Dedifferentiated amniotic fluid mesenchymal stem cell (primary cell): Measurements from ENCODE around the gene MAP1LC3B.

Experiments used
- DNase-seq: peaks from one replicate; pipeline ENCODE4 v3.0.0-alpha.2; 2016; ENCODE audit errors: extremely low spot score

Gene MAP1LC3B

DNA sequence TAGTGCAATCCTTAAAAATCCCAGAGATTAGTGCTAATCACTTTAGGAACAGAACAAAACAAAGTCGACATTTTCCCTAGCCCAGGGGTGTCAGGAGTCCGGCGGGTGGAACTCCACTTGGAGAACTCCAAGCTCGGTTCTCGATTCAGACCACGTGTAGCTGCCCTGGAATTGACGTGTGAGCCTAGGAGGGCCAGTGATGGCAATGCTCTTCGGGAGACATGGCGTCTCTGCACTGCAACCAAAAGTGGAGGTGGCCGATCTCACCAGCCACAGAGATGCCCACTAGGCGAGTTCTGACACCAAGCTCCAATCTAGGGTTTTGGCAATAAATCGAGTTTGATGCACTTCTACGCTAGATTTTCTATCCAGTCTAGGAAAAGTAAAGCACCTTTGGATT lies 17.6 kb downstream of the MAP1LC3B start:
- DNase-seq, result no peak

DNA sequence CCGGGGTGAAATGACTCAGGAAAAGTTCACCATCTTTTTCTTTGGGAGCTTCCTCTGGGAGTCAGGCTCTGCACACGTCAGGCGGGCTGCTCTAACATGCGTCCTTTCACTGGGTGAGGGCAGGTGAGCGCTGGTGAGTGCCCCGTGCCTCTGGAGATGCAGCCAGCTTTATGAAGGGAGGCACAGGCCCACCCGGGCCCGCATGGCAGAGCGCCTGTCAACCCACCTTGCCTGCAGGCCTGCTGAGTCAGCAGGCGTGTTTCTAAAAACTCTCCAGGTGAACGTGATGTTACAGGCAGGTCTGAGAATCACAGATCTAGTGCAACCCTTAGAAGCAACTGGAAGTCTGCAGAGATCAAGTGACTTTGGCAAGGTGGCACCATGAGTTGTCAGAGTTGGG lies 18.4 kb downstream of the MAP1LC3B start:
- DNase-seq, result no peak

DNA sequence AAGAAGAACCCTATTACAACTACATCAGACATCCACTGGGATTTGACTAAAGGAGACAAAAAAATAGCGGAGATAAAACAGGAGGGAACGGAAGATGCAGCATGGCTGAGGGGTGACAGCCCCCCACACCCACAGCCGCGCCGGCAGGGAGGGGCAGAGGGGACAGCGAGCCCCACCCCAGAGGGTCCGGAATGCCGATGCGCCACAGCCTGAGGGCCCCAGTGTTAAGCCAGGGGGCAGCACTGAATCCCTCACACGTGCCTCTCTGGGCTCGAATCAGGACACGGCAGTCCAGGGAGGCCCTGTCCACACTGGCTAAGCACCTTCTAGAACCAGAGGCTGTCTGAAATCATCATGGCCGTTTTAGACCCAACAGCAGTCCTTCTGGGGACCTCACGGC lies 18.8 kb downstream of the MAP1LC3B start:
- no peak for DNase-seq

DNA sequence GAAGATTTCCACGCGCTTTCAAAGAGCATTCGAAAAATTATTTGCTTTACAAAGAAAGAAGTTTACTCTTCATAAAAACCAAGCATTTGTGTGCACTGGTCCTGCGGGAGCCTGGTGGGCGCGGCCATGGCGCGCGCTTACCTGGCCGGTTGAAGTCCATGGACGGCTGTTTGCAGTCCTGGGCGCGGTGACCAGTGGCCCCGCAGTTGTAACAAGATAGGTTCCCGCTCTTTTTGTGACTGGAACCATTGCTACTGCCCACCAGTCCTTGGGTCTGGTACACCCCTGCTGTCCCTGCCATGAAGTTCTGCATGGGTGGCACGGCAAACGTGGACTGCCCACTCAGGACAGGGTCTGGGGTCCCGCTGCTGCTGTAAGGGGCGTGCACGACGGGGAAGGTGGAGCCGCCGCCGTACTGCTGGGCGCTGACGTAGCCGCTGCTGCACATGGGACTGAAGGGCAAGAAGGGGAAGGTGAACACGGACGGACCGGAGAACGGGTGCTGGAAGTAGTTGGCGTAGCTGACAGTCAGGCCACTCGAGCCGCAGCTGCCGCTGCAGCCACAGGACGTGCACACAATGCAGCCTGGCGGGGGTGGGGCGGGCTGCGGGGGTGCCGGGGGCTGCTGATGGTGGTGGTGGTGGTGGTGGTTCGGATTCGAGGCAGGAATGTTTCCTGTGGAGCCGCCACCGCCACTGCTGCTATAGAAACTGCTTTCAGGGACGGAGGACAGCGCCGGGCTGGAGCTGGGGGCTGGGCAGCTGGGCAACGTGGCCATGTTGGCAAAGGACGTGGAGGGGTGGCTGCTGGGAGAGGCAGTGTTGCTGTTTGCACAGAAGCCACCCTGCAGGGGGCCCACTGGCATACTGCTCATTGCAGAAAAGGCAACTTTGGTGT lies 19.5 kb downstream of the MAP1LC3B start:
- no peak for DNase-seq

DNA sequence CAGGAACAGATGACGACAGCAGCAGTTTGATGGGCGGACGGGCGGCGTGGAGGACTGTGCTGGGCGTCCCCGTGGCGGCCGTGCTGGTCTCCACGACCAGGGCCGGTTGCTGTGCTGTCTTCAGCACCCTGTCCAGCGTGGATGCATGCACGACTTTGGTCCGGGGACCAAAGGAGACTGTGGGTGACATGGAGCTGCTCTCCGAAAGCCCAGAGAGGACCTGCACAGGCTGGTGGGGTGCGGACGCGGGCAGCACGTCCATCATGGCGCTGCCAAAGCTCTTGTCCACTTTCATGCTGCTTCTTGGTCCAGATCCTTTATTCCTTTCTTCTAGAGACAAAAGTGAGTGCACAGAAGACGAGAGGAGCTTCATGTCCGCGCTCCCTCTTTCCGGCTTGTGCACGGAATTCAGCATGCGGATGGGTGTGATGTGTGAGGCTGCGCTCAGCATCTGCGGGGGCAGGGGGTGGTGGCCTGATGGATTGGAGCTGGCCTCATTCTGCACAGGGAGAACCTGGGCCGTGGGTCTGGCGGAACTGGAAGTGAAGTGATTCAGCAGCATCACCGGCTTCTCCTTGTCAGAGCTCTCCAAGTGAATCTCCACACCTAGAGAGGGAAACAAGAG lies 20.3 kb downstream of the MAP1LC3B start:
- no peak for DNase-seq

DNA sequence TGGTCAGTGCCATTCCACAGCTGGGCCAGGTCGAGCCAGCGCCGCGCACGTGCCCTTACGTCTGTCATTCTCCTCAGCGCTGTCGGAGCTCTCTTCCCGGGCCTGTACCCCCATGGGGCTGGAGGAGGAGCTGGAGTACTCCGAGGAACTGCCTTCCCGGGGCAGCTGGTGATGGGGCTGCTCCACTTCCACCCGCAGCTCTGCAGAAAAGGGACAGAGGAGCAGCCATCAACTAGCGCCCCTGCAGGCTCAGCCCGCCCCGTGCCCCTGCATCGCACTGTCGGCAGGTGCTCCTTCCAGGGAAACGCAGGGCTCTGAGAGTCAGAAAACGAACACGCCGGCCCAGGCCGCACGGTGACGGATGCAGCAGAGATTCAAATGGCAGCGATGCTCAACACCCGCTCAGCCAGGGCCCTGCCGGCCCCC lies 20.9 kb downstream of the MAP1LC3B start:
- no peak for DNase-seq

DNA sequence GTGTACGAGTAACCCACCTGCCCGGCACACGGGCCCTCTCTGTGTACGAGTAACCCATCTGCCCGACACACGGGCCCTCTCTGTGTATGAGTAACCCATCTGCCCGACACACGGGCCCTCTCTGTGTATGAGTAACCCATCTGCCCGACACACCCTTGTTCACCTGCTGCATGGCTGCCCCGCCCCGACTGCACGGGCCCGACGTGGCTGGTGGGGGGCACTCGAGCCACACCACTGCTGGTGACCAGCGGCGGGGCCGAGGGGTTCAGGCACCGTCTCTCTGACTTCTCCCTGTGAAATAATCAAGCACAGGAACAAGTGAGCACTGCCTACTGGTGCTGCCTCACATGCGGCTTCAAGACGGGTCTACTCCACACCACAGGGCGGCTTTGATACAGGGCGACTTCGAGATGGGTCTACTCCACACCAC lies 22.1 kb downstream of the MAP1LC3B start:
- no peak for DNase-seq

DNA sequence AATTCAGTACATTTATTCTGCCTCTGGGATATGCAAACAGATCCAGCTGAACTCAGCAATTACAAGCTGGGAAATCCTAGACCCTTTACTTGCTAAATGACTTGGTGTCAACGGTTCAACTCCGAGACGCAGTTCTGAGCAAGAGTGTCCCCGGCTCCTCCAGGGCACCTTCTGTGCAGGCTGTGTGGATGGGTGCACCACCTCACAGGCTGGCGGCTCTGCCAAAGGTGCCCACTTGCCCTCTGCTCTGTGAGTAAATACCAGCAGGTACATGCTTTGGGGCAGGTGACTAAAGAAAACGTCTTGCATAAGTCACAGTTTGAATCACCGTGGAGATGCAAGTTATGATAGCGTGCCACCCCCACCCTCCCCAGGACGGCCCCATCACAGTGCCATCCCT lies 23.3 kb downstream of the MAP1LC3B start:
- DNase-seq, result no peak

DNA sequence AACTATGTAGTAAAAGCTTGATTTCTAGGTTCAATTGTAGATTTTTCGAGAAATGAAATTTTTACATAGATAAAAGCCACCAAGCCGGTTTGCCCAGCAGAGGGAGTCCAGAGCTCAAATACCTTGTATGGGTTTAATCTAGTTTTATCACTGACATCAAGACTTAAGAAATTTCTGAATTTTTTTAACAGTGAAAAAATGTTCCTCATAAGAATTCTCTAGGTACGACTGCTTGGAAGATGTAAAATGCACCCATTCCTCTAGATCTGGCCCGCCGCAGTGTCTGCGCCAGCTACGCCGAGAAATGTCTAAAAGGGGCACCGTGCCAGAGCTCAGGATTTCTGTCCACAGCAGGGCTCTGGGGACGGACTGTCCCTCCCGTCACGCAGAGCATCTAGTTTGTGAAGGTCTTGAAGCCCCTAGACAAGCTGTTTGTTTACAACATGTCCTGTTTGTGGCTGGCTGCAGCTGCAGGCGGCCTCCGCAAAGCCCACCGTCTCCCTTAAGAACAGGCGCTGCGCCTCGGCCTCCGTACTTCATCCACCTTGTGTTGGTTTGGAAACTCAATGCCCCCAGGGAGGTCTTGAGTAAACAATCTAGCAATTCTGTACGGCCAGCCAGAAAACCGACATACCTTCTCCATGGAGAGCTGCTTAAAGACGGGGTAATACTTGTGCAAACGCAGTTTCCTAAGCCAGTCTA lies 24.8 kb downstream of the MAP1LC3B start:
- DNase-seq, result peak; percentile 55

DNA sequence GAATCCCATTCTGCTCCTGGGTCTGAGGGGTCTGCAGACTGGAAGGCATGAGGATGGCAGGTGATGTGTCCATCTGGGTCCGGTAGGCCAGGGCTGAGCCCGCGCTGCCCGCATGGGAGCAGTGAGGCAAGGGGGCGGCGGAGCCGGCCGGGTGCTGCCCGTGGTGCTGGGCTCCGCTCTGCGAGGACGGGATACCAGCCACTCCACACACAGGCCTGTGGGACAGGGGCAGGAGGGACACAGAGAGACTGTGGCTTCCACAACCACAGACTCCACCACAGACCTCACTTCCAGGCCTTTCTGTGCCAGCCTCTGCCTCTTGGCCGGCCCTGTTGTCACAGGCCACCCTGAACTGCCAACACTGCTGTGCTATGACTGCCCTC lies 25.4 kb downstream of the MAP1LC3B start:
- DNase-seq, result no peak

DNA sequence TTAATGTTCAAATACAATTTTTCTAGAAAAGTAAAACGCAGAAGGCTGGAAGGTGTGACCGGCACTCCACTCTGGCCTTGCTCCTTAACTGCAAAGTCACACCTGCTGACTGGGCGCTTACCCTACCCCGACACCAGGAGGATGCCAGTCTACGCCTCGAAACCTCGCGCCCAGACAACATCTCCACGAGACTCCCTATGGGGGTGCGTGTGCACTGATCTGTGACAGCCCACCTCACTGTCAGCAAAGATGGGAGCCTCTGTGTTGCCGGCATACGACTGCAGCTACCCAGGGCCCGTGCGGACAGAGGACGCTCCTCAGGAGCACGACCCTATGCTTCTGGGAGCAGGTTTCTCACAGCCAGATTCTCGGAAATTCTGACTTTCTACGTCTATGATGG lies 26.1 kb downstream of the MAP1LC3B start:
- DNase-seq, result no peak

DNA sequence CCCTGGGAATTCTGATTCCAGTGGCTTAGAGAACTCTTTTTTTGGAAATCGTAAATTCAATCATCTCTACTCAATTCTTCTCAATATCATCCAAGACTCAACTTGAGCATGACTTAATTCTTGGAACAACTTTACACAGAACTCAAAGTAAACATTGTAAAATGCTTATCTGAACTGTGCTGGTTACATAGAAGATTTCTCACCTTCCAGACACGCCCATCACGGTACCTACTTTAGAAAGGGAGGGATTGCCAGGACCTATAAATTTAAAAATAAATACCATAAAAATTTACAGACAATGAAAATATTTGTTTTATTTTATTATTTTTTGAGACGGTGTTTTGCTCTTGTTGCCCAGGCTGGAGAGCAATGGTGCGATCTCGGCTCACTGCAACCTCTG lies 26.5 kb downstream of the MAP1LC3B start:
- DNase-seq, result no peak

DNA sequence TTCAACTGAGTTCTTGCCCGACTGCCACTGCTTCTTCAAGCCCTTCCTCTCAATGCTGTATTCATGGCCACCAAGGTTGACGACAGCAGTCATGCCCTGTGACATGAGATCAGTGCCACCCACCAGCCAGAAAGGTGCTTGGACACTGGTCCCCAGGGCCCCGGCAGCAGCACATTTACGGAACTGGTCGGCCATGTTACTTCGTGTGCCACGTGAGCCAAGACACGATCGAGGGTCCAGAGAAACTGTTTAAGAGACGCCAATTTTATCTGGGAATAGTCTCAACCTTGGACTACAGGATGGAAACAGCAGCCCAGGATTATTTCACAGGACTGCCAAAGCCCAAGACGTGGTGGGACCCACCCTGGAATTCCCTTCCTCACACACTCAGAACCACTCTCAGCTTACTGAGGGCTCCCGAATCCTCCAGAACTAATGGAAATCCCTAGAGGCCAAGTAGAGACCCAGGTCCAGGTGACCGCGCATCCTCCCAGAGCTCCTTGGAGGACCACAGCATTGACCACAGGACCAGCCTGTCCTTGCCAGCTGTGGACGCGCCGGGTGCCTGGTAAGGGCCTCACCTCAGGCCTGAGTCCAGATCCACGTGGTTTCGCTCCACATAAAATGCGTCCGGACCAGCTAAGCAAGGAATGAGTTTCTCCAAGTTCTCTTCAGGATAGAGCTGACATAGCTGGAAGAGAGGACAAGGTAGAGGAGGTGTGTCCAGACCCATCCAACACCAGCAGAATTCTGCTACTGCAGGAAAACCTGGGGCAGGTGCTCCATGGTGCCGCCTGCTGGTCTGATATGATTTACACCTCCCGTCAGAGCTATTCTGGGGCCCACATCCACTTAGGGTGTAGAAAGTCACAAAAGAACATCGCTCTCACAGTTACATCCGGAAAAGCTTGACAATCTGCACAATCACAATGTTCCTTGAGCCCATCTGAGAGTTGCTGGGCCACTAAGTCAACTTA lies 28.2 kb downstream of the MAP1LC3B start:
- DNase-seq, result no peak

DNA sequence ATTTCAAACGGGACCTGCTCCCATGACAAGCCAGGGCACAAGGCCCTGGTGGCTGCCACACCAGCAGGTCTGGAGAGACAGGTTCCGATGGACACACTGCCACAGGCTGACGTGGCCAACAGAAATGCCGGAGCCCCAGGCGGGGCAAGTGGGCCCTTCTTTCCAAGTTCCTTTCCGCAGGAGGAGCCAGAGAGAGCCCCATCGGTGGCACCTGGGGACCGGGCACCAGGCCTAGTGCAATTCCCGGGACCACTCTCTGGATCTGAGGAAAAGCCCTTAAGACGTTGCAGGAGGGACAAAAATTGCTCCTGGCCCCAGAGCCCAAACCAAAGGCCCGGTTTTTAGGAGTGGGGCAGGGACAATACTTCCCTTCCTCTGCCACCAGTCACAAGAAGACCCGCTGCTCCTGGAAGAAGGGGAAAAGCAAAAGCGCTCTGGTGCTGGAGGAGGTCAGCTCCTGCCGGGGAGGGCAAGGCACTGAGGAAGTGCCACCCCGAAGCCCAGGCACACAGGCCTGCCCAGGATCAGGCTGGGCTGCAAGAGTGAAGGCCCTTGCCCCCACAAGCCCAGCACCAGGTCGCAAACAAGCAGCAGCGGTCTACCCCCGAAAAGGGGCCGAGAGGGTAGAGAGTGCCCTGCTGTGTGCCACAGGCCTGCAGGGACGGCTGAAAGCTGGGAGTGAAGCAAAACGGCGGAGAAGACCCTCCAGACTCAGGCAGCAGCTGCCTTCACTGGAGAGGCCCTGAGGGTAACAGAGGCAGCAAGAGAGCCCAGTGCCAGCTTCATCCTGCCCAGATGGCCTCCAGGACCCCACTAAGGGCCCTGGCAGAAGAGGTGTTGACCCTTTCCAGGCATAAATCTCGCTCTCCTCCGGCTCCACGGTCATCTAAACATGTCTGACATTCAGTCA lies 29.1 kb downstream of the MAP1LC3B start:
- no peak for DNase-seq

DNA sequence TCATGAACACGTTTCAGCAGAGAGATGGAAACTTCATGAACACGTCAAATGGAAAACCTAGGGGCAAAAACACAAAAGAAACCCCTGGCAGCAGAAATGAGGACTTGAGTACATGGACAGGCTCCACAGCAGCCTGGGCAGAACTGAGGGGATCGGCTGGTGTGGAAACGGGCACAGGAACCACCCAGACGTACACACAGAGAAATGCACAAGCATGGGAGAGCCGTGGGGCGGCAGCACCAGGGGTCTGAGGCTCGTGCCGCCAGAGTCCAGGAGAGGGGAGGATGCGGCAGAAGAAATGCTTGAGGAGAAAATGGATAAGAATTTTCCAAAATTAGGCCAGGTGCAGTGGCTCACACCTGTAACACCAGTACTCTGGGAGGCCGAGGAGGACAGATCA lies 30.0 kb downstream of the MAP1LC3B start:
- DNase-seq, result no peak

DNA sequence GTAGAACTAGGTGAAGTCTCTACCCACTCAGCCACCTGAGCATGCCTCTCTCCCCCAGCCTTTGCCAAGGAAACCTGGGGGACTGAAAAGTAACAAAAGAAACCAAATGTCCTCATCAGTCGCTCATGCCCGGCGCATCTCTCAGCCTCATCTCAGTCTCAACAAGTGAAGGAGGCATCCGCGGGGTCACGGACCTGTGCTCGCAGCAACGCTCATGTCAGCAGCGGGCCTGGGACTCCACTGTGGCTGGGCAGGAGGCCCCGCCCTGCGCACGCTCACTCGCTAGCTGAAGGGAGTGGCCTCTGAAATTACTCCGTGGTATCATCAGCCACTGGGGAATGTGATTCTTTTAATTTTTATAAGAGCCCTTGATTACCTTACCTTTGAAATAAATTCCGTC lies 31.3 kb downstream of the MAP1LC3B start:
- DNase-seq, result no peak

DNA sequence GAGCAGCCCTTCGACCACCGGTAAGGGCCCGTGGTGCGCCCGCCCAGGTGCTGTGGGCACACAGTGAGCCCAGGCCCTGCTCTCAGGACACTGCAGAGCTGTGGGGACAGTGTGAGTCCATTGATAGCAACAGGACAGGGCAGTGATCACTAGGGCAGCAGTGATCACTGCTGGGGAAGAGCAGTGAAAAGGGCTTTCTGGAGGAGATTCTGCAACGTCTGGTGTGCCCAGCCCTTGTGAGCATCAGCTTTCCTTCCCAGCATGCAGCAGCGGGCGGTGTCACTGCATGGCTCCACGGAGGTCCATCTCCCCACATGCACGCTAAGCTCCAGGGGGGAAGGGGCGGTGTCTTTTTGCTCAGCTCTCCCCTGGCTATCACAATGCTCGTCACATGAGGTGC lies 32.1 kb downstream of the MAP1LC3B start:
- no peak for DNase-seq

DNA sequence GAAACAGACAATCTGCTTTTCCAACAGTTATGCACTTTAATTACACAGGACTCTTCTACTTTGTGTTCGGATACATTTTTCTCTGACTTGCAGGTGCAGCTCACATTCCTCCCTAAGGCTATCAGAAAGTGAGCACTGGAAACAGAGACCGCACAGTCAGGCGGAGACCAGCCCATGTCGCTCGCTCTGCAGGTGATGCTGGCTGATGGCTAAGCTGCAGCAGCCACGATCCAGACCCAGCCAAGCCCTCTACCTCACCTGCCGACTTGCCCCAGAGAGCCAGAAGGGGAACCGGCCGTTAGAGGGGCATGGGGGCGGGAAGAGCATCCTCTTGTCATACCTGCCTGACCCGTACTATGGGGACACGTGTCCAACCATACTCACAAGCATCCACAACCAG lies 33.8 kb downstream of the MAP1LC3B start:
- DNase-seq, result no peak

DNA sequence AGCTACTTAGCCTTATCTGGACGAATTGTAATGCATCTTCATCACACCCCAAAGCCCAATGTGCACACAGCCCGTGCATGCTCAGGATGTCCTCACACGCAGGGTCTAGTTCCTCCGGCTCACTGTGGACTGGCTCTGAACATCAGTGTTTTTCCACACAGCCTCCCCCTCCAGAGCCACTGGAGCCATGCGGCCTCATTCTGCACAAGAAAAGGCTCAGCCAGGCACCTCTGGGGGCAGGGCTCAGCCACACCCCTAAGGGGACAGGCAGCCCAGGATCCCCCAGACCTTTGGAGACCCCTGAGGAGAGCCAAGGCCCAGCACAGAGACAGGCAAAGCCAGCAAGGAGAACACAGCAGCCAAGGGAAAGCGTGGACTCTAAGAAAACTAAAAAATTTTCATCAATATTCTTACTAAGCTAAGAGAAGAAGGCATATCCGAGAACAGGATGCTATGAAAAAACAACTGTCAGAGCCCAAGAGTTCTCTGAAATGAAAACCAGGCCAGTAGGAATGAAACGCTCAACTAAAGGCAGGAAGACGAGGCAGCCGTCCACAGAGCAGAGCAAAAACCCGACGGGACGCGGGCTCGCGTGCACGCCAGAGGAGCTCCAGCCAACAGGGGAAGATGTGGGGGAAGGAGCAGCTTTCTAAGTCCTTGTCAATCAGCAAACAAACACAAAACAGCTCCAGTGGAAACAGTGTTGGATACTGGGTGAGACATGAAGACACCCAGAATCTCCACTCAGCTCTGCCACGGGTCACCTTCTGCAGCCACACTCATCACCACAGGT lies 34.5 kb downstream of the MAP1LC3B start:
- DNase-seq, result no peak

DNA sequence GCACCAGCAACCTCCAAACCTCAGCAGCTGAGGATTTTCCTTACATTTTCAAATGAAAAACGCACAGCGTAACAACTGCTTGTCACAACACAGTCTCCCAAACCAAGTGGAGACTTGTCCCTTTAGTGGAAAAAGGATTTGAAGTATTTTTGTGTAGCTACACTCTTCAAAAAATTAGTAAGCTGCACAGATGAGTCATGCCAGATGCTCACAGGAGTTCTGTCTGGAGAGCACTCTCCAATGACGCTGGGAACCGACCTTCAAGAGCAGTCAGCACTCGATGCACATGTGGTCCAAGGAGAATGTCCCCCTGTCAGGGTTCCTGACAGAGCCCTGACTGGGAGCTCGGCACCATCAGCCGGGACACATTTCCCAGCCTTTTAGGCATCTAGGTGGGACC lies 39.8 kb downstream of the MAP1LC3B start:
- peak; percentile 58 for DNase-seq
